ENCODE data around the gene CCDC9B.

The CCDC9B gene

DNA sequence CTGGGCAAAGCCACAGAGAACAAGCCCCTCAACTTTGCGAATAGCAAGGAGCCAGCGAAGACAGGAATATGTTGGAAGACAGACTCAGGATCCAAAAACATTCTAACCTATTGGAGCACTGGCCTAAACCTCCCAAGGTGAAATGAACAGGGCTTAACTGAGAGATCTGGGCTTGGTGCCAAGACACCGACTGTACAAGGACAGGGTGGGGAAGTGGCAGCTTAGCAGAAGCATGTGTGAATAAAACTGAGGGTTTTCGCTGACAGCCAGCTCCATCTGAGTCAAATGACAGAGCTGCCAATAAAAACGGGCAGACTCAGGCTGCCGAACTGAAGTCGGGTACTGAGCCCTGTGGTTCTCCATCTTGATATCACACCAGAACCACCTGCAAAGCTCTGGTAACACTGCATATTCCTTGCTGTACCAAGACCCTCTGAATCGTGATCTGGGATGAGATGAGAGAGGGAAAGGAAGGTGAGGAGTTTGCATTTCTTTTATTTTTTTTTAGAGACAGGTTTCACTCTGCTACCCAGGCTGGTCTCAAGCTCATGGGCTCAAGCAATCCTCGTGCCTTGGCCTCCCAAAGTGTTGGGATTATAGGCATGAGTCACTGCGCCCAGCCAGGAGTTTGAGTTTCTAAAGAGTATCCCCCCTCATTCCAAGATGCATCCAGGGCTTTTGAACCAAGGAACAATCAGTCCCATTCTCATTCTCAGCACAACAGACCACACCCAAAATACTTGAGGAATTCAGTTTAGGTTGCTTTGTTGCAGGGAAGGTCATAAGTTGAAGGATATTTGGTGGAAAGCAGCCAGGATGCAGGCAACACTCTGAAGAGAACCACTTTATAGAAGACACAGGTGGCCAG, 27.0 kb downstream of the CCDC9B start:
- no peak for TF ChIP-seq CTCF (conservative IDR thresholded peaks at IDR 0.05)
- H3K27ac ChIP-seq: peak overlapping the region; percentile 38

DNA sequence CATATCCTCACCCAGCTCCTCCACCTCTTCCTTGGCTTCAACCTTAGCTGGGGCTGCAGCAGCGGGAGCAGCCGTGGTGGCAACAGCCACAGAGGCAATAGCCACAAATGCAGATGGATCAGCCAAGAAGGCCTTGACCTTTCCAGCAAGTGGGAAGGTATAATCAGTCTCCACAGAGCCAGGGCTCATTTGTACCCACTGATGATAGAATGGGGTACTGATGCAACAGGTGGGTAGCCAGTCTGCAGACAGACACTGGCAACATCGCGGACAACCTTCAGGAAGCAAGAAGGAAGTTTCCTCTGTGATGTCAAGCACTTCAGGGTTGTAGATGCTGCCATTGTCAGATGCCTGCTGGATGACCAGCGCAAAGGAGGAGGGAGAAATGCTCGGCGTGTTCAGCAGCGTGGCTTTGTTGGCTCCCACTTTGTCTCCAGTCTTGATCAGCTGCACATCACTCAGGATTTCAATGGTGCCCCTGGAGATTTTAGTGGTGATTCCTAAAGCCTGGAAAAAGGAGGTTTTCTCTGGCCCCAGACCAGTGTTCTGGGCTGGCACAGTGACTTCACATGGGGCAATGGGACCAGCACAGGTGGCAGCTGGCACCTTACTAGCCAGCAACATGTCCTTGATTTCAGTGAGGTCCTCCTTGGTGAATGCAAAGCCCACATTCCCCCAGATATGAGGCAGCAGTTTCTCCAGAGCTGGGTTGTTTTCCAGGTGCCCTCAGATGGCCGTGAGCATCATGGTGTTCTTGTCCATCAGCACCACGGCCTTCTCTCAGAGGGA, 28.2 kb downstream of the CCDC9B start:
- TF ChIP-seq CTCF (conservative IDR thresholded peaks at IDR 0.05): no peak
- no peak overlapping the region for H3K27ac ChIP-seq

- H3K27ac ChIP-seq: no peak overlapping the region
- TF ChIP-seq CTCF (conservative IDR thresholded peaks at IDR 0.05): no peak
Measured at GRCh38 chr15:40310993-40311392, 29.7 kb downstream of the CCDC9B start.

GRCh38 chr15:40310001-40310959, 30.5 kb downstream of the CCDC9B start:
- H3K27ac ChIP-seq: no peak overlapping the region
- TF ChIP-seq CTCF (conservative IDR thresholded peaks at IDR 0.05): peak; percentile 86

DNA sequence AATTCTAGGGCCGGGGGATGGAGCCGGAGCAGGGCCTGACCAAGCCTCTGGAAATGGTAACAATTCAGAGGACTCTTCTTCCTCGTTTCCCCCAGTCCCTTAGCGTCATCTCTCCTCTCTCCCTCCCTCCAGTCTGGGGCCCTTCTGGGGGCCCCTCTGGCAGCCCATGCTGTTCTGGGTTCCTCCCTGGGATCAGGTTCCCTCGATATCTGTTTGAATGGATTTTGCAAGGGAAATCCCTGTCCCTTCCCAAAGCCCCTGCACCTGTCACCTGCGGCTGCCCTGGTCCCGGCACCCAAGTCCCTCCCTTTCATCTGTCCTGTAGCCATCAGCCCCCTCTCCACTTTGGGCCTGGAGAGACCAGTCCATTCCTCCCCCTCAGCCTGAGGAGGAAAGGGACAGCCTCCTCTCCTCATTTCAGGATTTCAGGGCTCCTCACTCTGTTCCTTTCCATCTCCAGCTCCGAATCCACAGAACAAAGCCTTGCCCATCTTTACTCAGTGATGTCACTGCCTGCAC, 31.3 kb downstream of the CCDC9B start:
- TF ChIP-seq CTCF (conservative IDR thresholded peaks at IDR 0.05): no peak
- H3K27ac ChIP-seq: no peak overlapping the region

GRCh38 chr15:40307421-40308211, 33.1 kb downstream of the CCDC9B start, which contains the start of gene PLCB2:
Gene PLCB2, minus strand, starts transcription at chr15:40307935. Its CDS starts 263 bp downstream, at chr15:40307672.
- H3K27ac ChIP-seq: no peak within 1 kb of the TSS
- no peak; the same call in 1 of the 2 replicates for TF ChIP-seq CTCF (conservative IDR thresholded peaks at IDR 0.05)
